H1 (cell line): ENCODE data around the gene GGA2. TPM values are rescaled to one million over a fixed set of nuclear protein-coding genes. Genes with fewer than 3 reads are reported as not detected.

Experiments
- KDM5A ChIP-seq: fragments of 200-600 bp; IDR thresholded peaks from 2 replicates; pipeline ENCODE4 v1.7.1; 2012; ENCODE audit warnings: mild to moderate bottlenecking, low read length, inconsistent platforms, mixed read lengths
- polyA plus RNA-seq, 7 experiments: library from polyadenylated mRNA; depleted of rRNA in 3 of 7; stranded (reverse) in 5 of 7; unstranded in 2 of 7; fragments of >200 nt in 5 of 7; fragments of 200-250 nt in 2 of 7; gene quantifications; 1 replicate in 5 of 7; 2 replicates in 1 of 7; 4 replicates in 1 of 7; pipeline versions ENCODE4 v1.2.1 to v1.2.3, GENCODE V29; 2011 to 2013; ENCODE audit warnings: missing spikeins in 2 of 7, mixed read lengths in 2 of 7
- total RNA-seq: library from RNA; stranded (reverse); fragmentation: NEBNext Ultra II Directional; extraction: Animal tissue kit (Norgen Biotek cat#: 25700); gene quantifications from 2 replicates; pipeline ENCODE4 v1.2.1, GENCODE V29; 2021
- TF ChIP-seq, protein P1 (sequence below): fragments of 300-600 bp; sonication (generic); IDR thresholded peaks from 2 replicates; pipeline ENCODE4 v1.7.1; 2012; ENCODE audit warnings: low read length, moderate library complexity, mild to moderate bottlenecking, inconsistent platforms; ENCODE audit not compliant: insufficient replicate concordance

GGA2 gene
- total and polyA plus RNA-seq, 2 of the 8 experiments (the other 6 are each of a cell fraction or from before 2014, with no cell fraction given): 65.8 to 114 TPM

DNA sequence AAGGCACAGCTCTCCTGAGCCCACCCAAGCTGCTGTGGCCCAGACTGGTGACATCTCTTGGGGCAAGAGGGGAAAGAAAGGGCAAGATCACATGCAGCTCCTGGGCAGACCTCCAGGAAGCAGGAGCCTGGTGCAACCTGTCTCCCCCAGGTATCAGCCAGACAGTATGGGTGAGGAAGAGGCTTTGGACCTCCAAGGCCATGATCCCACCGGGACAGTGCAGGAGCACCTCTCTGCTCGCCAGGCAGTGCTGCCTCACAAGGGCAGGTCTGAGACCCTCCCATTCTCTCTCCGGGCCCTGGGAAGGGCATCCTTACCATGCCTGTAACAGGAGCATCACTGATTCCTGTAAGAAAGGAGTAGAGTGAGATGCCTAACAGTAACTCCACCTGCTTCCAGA, 31.7 kb downstream of the GGA2 start (continued):
- TF ChIP-seq, protein P1, sequence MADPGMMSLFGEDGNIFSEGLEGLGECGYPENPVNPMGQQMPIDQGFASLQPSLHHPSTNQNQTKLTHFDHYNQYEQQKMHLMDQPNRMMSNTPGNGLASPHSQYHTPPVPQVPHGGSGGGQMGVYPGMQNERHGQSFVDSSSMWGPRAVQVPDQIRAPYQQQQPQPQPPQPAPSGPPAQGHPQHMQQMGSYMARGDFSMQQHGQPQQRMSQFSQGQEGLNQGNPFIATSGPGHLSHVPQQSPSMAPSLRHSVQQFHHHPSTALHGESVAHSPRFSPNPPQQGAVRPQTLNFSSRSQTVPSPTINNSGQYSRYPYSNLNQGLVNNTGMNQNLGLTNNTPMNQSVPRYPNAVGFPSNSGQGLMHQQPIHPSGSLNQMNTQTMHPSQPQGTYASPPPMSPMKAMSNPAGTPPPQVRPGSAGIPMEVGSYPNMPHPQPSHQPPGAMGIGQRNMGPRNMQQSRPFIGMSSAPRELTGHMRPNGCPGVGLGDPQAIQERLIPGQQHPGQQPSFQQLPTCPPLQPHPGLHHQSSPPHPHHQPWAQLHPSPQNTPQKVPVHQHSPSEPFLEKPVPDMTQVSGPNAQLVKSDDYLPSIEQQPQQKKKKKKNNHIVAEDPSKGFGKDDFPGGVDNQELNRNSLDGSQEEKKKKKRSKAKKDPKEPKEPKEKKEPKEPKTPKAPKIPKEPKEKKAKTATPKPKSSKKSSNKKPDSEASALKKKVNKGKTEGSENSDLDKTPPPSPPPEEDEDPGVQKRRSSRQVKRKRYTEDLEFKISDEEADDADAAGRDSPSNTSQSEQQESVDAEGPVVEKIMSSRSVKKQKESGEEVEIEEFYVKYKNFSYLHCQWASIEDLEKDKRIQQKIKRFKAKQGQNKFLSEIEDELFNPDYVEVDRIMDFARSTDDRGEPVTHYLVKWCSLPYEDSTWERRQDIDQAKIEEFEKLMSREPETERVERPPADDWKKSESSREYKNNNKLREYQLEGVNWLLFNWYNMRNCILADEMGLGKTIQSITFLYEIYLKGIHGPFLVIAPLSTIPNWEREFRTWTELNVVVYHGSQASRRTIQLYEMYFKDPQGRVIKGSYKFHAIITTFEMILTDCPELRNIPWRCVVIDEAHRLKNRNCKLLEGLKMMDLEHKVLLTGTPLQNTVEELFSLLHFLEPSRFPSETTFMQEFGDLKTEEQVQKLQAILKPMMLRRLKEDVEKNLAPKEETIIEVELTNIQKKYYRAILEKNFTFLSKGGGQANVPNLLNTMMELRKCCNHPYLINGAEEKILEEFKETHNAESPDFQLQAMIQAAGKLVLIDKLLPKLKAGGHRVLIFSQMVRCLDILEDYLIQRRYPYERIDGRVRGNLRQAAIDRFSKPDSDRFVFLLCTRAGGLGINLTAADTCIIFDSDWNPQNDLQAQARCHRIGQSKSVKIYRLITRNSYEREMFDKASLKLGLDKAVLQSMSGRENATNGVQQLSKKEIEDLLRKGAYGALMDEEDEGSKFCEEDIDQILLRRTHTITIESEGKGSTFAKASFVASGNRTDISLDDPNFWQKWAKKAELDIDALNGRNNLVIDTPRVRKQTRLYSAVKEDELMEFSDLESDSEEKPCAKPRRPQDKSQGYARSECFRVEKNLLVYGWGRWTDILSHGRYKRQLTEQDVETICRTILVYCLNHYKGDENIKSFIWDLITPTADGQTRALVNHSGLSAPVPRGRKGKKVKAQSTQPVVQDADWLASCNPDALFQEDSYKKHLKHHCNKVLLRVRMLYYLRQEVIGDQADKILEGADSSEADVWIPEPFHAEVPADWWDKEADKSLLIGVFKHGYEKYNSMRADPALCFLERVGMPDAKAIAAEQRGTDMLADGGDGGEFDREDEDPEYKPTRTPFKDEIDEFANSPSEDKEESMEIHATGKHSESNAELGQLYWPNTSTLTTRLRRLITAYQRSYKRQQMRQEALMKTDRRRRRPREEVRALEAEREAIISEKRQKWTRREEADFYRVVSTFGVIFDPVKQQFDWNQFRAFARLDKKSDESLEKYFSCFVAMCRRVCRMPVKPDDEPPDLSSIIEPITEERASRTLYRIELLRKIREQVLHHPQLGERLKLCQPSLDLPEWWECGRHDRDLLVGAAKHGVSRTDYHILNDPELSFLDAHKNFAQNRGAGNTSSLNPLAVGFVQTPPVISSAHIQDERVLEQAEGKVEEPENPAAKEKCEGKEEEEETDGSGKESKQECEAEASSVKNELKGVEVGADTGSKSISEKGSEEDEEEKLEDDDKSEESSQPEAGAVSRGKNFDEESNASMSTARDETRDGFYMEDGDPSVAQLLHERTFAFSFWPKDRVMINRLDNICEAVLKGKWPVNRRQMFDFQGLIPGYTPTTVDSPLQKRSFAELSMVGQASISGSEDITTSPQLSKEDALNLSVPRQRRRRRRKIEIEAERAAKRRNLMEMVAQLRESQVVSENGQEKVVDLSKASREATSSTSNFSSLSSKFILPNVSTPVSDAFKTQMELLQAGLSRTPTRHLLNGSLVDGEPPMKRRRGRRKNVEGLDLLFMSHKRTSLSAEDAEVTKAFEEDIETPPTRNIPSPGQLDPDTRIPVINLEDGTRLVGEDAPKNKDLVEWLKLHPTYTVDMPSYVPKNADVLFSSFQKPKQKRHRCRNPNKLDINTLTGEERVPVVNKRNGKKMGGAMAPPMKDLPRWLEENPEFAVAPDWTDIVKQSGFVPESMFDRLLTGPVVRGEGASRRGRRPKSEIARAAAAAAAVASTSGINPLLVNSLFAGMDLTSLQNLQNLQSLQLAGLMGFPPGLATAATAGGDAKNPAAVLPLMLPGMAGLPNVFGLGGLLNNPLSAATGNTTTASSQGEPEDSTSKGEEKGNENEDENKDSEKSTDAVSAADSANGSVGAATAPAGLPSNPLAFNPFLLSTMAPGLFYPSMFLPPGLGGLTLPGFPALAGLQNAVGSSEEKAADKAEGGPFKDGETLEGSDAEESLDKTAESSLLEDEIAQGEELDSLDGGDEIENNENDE: no peak
- TF ChIP-seq KDM5A: no peak
